ENCODE measurements around the gene HOXA4.

HOXA4 gene

GRCh38 chr7:27101957-27102580, 28.5 kb downstream of the HOXA4 start:
- no peak for DNase-seq

- DNase-seq: no peak
Observed at GRCh38 chr7:27101171-27101956, 29.2 kb downstream of the HOXA4 start.

GRCh38 chr7:27100694-27101170, 29.8 kb downstream of the HOXA4 start:
- no peak for DNase-seq

GRCh38 chr7:27099453-27100370, 30.8 kb downstream of the HOXA4 start:
- DNase-seq: no peak

- no peak for DNase-seq
Observed at GRCh38 chr7:27098578-27099451, 31.7 kb downstream of the HOXA4 start.

GRCh38 chr7:27097686-27098577, 32.6 kb downstream of the HOXA4 start:
- DNase-seq: no peak

GRCh38 chr7:27096768-27097514, 33.6 kb downstream of the HOXA4 start:
- no peak for DNase-seq

- DNase-seq: no peak
Observed at GRCh38 chr7:27095897-27096767, 34.4 kb downstream of the HOXA4 start, which contains the start of gene HOXA1. HOXA1 (minus strand) TSS chr7:27096000; CDS start chr7:27095912, 88 bp downstream.

GRCh38 chr7:27095050-27095896, 35.3 kb downstream of the HOXA4 start:
- DNase-seq: no peak

- DNase-seq: no peak
Observed at GRCh38 chr7:27094304-27095049, 36.1 kb downstream of the HOXA4 start.

- DNase-seq: no peak
Observed at GRCh38 chr7:27093184-27093895, 37.2 kb downstream of the HOXA4 start.

- no peak for DNase-seq
Observed at GRCh38 chr7:27092819-27093110, 37.8 kb downstream of the HOXA4 start.

- DNase-seq: no peak
Observed at GRCh38 chr7:27091941-27092818, 38.4 kb downstream of the HOXA4 start.

GRCh38 chr7:27091105-27091504, 39.5 kb downstream of the HOXA4 start:
- no peak for DNase-seq

GRCh38 chr7:27088002-27088922, 42.3 kb downstream of the HOXA4 start:
- DNase-seq: no peak

Data from NCI-H2227 treated with DMSO at 0.1 percent for 48 hours (cell line).